ENCODE data around the gene RFX2.
"Not testable (repeated sequence)": the region's sequence is repeated elsewhere in the genome, so short reads cannot be mapped to it uniquely, and the experiment has no call there.

Gene RFX2

DNA sequence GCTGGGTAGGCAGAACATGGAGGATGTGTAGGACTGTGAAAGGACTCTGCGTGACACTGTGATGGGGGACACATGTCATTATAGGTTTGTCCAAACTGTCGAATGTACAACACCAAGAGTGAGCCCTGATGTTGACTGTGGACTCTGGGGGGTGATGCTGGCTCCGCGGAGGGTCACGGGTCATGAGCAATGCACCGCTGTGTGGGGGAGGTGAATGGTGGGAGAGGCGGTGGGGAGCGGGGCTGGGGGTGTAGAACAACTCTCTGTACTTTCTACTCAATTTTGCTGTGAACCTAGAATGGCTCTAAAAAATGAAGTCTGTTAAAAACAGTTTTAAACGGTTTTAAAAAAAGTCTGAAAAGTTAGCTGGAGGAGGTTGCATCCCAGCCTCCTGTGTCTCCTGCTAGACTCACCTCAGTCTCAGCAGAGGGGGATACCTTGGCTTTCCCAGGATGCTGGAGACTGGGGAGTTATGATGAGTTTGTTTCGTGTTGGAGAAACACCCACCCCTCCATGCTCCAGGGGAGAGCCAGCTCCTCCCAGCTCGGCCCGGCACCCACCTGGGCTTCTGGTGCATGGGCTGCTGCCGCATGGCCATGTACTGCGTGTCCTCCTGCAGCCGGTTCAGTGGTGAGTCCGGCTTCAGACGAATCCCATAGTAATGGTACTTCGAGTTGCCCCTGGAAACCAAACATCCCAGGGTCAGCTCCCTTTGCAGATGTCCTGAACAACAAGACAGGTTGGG lies 97.7 kb downstream of the RFX2 start:
- DNase-seq (ENCODE audit: low read depth in 2 of 2) = no peak

- DNase-seq (ENCODE audit: low read depth in 2 of 2) = no peak
These were observed 98.5 kb downstream of the RFX2 start for GRCh38 chr19:6011794-6012193.

- DNase-seq (ENCODE audit: low read depth in 2 of 2) = no peak
These were observed 99.1 kb downstream of the RFX2 start for GRCh38 chr19:6011206-6011605.

DNA sequence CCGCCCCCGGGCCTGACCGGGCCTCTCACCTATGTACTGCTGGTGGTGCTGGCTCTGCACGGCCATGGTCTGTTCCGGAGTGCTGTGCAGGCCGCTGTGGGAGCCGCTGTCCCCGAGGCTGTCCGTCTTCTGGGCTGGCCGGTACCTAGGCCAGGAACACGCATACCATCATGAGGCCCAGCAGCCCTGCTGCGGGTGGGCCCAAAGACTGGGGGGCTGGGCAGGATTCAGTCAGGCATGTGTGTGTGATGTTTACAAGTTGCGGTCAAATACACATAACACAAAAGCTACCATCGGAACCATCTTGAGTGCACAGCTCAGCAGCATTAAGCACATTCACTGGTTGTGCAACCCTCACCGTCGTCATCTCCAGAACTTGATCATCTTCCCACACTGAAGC lies 100.2 kb downstream of the RFX2 start:
- no peak for DNase-seq (ENCODE audit: low read depth in 2 of 2)

DNA sequence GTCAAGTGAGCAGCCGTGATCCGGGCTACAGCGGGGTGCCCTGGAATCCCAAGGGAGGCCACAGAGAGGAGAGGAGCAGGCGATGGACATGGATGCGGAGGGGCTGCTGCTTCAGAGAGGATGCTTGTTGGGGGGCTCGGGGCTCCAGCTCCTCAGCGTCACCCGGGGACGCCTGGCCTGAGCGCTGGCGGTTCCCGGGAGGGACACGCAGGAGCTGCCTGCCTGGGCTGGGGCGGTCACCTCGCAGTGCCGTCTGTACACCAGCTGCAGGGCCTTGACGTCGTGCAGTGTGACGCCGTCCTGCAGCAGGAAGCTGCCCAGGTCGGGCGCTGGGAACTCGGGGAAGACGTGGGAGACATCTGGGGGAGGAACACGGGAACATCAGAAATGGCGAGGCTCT lies 102.4 kb downstream of the RFX2 start:
- DNase-seq (ENCODE audit: low read depth in 2 of 2) = no peak

- no peak for DNase-seq (ENCODE audit: low read depth in 2 of 2)
These were observed 103.4 kb downstream of the RFX2 start for GRCh38 chr19:6006896-6007295.

DNA sequence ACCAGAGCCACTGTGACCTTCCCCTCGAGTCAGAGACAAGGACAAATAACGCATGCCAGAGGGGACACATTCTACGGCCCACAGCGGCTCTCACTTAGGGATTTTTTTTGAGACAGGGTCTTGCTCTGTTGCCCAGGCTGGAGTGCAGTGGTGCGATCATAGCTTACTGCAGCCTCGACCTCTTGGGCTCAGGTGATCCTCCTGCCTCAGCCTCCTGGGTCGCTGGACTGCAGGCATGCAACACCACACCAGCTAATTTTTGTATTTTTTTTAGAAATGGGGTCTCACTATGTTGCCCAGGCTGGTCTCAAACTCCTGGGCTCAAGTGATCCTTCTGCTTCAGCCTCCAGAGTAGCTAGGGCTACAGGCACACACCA lies 104.2 kb downstream of the RFX2 start:
- DNase-seq (ENCODE audit: low read depth in 2 of 2) = not testable (repeated sequence)

DNA sequence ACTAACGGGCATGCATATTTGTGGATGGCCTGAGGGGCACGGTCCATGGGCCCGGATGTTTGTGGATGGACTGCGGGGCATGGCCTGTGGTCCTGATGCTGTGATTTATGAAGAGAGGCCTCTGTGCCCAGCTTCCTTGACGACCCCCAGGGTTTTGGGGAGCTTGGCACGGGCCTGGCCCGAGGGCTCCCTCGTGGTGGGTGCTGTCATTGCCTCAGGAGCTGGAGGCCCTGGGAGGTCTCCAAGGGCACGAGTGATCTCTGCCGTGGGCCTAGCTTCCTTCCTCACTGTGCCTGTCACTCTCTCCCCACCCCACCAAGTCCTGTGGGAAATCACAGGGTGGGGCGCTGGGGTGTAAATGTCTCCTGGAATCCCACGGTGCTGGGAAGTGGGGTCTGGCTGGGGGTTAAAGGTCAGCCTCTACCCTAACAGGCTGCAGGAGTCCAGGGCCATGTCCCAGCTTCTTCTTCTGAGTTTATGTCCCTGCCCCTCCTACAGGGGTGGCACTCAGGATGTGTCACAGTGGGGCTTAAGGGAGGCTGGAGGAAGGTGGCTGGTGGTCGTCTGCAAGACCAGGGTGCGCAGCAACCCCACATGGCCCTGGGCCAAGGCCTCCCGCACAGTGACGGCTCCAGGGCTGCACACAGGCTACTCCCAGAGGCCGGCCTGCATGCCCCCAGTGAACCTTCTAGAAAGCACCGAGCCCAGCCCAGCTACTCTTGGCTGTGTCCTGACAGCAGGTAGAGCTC lies 104.8 kb downstream of the RFX2 start:
- DNase-seq (ENCODE audit: low read depth in 2 of 2) = no peak

DNA sequence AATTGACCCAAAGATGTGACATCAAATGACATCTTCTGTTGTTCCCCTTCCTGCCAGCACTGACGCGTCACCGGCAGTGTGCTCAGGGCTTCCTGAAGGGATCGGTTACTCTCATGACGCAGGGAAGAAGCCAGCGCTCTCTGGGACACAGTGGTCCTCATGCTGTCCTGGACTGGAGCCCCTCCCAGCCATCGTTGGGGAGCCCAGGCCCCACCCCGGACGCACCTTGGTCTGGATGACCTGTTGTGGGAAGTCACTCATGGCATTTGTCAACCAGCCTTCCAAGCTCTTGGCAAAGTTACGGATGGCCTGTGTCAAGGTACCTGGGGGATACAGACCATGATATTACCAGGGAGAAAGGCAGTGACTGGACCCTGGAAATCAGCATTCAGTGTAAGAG lies 106.3 kb downstream of the RFX2 start:
- no peak for DNase-seq (ENCODE audit: low read depth in 2 of 2)

- DNase-seq (ENCODE audit: low read depth in 2 of 2) = no peak
These were observed 107.7 kb downstream of the RFX2 start for GRCh38 chr19:6002591-6002990.

DNA sequence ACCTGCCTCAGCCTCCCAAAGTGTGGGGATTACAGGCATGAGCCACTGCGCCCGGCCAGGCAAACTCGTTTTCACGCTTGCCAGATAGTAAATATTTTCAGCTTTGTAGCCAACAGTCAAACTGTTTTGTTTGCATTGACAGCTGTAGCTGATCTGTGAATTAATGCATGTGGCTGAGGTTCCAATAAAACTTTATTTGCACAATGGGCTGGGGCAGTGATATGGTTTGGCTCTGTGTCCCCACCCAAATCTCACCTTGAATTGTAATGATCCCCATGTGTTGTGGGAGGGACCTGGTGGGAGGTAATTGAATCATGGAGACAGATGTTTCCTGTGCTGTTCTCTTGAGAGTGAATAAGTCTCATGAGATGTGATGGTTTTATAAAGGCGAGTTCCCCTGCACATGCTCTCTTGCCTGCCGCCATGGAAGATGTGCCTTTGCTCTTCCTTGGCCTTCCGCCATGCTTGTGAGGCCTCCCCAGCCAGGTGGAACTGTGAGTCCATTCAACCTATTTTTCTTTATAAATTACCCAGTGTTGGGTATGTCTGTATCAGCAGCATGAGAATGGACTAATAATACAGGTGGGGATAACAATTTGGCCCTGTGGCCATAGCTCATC lies 110.0 kb downstream of the RFX2 start:
- DNase-seq (ENCODE audit: low read depth in 2 of 2) = no peak

GRCh38 chr19:5999693-6000092 lies 110.6 kb downstream of the RFX2 start:
- DNase-seq (ENCODE audit: low read depth in 2 of 2) = no peak

- no peak for DNase-seq (ENCODE audit: low read depth in 2 of 2)
These were observed 112.9 kb downstream of the RFX2 start for GRCh38 chr19:5997371-5997770.

GRCh38 chr19:5996623-5997320 lies 113.5 kb downstream of the RFX2 start:
- DNase-seq (ENCODE audit: low read depth in 2 of 2) = no peak

GRCh38 chr19:5996102-5996501 lies 114.2 kb downstream of the RFX2 start:
- DNase-seq (ENCODE audit: low read depth in 2 of 2) = no peak

- no peak for DNase-seq (ENCODE audit: low read depth in 2 of 2)
These were observed 114.7 kb downstream of the RFX2 start for GRCh38 chr19:5995606-5996005.

GRCh38 chr19:5994405-5995165 lies 115.7 kb downstream of the RFX2 start:
- DNase-seq (ENCODE audit: low read depth in 2 of 2) = no peak

DNA sequence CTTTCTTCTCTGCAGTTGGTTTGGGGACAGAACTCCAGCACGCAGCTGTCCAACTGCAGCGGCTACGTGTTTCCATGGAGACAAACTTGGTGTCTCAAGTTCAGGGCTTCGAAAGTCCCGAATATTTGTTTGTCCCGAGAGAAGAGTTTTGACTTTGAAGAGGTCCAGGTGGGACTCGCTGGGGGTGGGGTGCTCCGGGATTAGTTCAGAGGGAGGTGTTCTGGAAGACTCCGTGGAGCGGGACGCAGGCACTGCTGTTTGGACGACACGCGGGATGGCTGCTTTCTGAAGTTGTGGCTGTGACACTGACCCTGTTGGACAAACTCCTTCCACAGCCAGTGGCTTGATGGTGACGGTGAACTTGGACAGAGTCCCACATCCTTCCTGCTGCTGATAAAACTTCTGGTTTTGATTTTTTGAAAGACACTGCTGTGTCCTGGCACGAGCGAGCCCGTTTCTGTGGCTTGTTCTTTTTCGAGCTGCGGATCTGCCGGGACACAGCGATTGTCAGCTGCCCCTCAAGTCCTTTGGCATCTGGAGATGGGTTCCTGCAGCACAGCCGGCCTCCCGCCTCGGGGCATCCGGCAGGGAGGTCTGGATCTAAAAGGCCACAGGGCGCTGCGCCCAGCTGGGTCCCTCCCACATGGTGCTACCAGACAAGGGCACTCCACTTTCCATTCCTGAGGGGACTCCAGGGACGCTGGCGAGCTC lies 116.5 kb downstream of the RFX2 start:
- DNase-seq (ENCODE audit: low read depth in 2 of 2) = no peak

- no peak for DNase-seq (ENCODE audit: low read depth in 2 of 2)
These were observed 117.1 kb downstream of the RFX2 start for GRCh38 chr19:5993201-5993600.

- no peak for DNase-seq (ENCODE audit: low read depth in 2 of 2)
These were observed 117.5 kb downstream of the RFX2 start for GRCh38 chr19:5992756-5993155.

- DNase-seq (ENCODE audit: low read depth in 2 of 2) = no peak
These were observed 119.0 kb downstream of the RFX2 start for GRCh38 chr19:5991244-5991838.

Measured in activated CD4-positive, alpha-beta T cell treated with anti-CD3 and anti-CD28 coated beads for 24 hours (primary cell).